Lung (tissue), 12 donors: ENCODE measurements around the gene ITGB3. TPM values are rescaled to one million over a fixed set of nuclear protein-coding genes. Genes with fewer than 3 reads are reported as not detected.
A peak's percentile ranks its signal among the peaks of the same experiment; 100 is the strongest.

Experiments
- ATAC-seq: fragments of 200-7000 bp; cut with Tn5 transposase; one replicate; pipeline ENCODE4 v1.9.1; 2020; ENCODE audit warnings: moderate number of reproducible peaks; ENCODE audit not compliant: insufficient read depth, low FRiP score
- DNase-seq, 3 donors: peaks; one replicate each; pipeline ENCODE4 v3.0.0-alpha.2; 2013 to 2017
- H3K27ac ChIP-seq, 2 donors: one replicate each; pipeline ENCODE4 v1.5.1; 2013; ENCODE audit warnings: mild to moderate bottlenecking in 2 of 2, moderate library complexity in 2 of 2, control low read depth in 1 of 2, inconsistent platforms in 1 of 2, low read depth in 1 of 2, low read length in 1 of 2
- H3K27me3 ChIP-seq, 3 donors: one replicate each; pipeline ENCODE4 v1.5.1; 2013; ENCODE audit warnings: low read length in 2 of 3; ENCODE audit not compliant: control insufficient read depth in 3 of 3, insufficient read depth in 3 of 3
- H3K36me3 ChIP-seq, 4 donors: one replicate each; pipeline ENCODE4 v1.5.1; 2013; ENCODE audit warnings: low read length in 4 of 4, mild to moderate bottlenecking in 1 of 4, moderate library complexity in 1 of 4; ENCODE audit not compliant: control insufficient read depth in 4 of 4, insufficient read depth in 4 of 4
- H3K4me1 ChIP-seq, 5 donors: one replicate each; pipeline ENCODE4 v1.5.1; 2013; ENCODE audit warnings: low read length in 5 of 5, mild to moderate bottlenecking in 2 of 5, moderate library complexity in 1 of 5; ENCODE audit not compliant: control insufficient read depth in 5 of 5, insufficient read depth in 5 of 5
- H3K4me3 ChIP-seq: one replicate; pipeline ENCODE4 v1.5.1; 2013; ENCODE audit warnings: mild to moderate bottlenecking, control low read depth, moderate library complexity
- H3K9ac ChIP-seq, 2 donors: one replicate each; pipeline ENCODE4 v1.5.1; 2013; ENCODE audit warnings: low read length in 2 of 2, control low read depth in 1 of 2; ENCODE audit not compliant: insufficient read depth in 1 of 2
- H3K9me3 ChIP-seq, 4 donors: one replicate each; pipeline ENCODE4 v1.5.1; 2013; ENCODE audit warnings: low read length in 3 of 4, mild to moderate bottlenecking in 1 of 4, moderate library complexity in 1 of 4; ENCODE audit not compliant: control insufficient read depth in 4 of 4, insufficient read depth in 3 of 4
- WGBS, 2 donors: extraction: QIAGEN DNeasy Blood & Tissue Kit; methylation state at CpG; one replicate each; pipeline ENCODE4 v1.1.7; 2013; 5-methylcytosine and 5-hydroxymethylcytosine counted together
- polyA plus RNA-seq, 2 donors: library from polyadenylated mRNA; stranded (reverse); fragments of 200-250 nt; gene quantifications; one replicate each; pipeline ENCODE4 v1.2.1, GENCODE V29; 2013
- total RNA-seq, 2 donors: library from RNA; depleted of rRNA in 1 of 2; stranded (reverse); fragments of >200 nt in 1 of 2; gene quantifications; one replicate each; pipeline ENCODE4 v1.2.1, GENCODE V29; 2014 to 2021
- TF ChIP-seq, protein P1 (sequence below): IDR thresholded peaks from 2 replicates; pipeline ENCODE4 v1.5.1; 2012; ENCODE audit warnings: mild to moderate bottlenecking; ENCODE audit errors: control extremely low read depth, extremely low read depth
- donor health status: control.
- donor health status: control.
- donor health status: Bipolar disorder and iron deficiency.
- donor health status: healthy.
- donor health status: DM: yes; HTN: yes; CAD: no.

The ITGB3 gene
- total and polyA plus RNA-seq, 4 donors: 1.3 to 15.9 (median 7.7) TPM

DNA sequence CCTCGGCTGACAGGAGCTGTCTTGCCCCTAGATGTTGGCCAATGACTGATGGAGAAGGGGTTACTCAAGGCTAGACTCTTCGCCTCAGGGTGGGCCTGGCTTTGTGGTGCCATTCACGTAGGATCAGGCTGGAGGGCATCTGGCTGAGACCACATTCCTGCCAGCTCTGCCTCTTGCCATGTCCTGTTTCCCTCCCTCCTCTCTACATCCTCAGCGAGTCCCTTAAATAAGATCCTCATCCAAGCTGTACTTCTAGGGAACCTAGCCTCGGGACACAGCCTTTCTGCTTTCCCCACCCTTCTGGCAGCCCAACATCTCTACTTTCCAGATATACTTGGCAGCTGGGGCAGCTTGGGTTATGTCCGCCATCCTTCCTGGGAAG, 42.2 kb downstream of the ITGB3 start:
- no peak for DNase-seq
- H3K27ac ChIP-seq: peak overlapping the region in 1 of 2 donors; percentile 17
- 79 to 82% methylated on average over 6 of the region's 6 CpGs for WGBS, 2 donors
- H3K4me3 ChIP-seq: no peak overlapping the region
- no peaks in the 10 kb centered on the region for H3K36me3 ChIP-seq
- H3K27me3 ChIP-seq: no peaks in the 10 kb centered on the region
- H3K9ac ChIP-seq: no peak overlapping the region
- TF ChIP-seq, protein P1, sequence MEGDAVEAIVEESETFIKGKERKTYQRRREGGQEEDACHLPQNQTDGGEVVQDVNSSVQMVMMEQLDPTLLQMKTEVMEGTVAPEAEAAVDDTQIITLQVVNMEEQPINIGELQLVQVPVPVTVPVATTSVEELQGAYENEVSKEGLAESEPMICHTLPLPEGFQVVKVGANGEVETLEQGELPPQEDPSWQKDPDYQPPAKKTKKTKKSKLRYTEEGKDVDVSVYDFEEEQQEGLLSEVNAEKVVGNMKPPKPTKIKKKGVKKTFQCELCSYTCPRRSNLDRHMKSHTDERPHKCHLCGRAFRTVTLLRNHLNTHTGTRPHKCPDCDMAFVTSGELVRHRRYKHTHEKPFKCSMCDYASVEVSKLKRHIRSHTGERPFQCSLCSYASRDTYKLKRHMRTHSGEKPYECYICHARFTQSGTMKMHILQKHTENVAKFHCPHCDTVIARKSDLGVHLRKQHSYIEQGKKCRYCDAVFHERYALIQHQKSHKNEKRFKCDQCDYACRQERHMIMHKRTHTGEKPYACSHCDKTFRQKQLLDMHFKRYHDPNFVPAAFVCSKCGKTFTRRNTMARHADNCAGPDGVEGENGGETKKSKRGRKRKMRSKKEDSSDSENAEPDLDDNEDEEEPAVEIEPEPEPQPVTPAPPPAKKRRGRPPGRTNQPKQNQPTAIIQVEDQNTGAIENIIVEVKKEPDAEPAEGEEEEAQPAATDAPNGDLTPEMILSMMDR: no peak
- no peak for ATAC-seq
- peaks cover 0 to 13% (median 0%) of the 10 kb centered on the region in 5 donors for H3K4me1 ChIP-seq
- peaks cover 0 to 2% (median 0%) of the 10 kb centered on the region in 4 donors for H3K9me3 ChIP-seq

DNA sequence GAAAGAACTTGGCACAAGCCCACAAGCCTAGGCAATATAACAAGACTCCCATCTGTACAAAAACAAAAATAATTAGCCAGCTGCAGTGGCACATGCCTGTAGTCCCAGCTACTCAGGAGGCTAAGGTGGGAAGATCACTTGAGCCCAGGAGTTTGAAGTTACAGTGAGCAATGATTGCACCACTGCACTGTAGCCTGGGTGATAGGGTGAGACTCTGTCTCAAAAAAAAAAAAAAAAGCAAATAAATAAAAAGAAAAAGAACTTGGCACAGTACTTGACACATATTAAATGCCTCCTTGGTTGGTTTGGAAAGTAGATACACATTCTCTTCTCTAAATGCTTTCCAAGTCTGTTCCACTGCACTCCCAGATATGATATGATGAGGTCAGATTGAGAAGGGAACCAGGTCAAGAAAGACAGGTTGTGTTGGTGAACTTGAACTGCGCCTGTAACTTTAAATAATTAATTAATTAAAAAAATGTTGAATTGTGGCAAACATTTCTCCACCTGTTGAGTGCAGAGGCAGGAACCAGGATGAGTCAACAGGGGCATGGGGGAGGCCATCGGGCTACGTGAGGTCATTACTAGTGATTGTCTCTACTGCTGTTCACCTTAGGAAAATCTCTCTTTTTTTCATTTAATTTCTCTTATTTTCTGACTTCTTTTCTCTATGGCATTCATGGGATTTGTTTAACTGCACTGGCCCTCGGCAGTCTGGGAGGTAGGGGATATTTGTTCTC, 44.2 kb downstream of the ITGB3 start:
- Histone ChIP-seq H3K27me3 (no peaks in the 10 kb centered on the region), H3K27ac (no peak overlapping the region), H3K36me3 (peaks cover 0 to 11% (median 5%) of the 10 kb centered on the region in 4 donors), H3K9me3 (peaks cover 0 to 4% (median 1%) of the 10 kb centered on the region in 4 donors), H3K4me3 (no peak overlapping the region), H3K4me1 (peaks cover 0 to 10% (median 0%) of the 10 kb centered on the region in 5 donors), H3K9ac (no peak overlapping the region)
- ATAC-seq (no peak), DNase-seq (no peak)
- TF ChIP-seq, protein P1: no peak
- 88 to 93% methylated on average over 4 of the region's 4 CpGs for WGBS, 2 donors

DNA sequence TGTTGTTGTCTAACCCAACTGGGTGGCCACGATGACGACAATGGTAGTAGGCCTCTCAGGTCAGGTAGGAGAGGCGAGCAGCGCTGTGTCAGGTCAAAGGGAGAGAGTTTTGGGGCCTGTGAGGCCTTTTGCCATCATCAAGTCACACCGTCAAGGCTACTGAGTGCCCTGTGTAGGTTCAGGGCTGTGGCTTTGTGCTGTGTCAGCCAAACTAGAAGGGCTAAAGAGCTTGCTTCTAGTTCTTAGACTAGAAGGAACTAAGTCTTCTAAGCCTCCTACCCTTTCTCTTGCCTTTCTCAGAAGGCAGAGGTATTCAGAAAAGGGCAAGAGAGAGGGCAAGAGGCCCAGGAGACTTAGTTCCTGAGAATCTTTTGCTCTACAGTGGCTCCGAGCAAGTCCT, 45.1 kb downstream of the ITGB3 start:
- WGBS, 2 donors: 96% methylated on average over 6 of the region's 6 CpGs
- peaks cover 0 to 4% (median 1%) of the 10 kb centered on the region in 4 donors for H3K9me3 ChIP-seq
- H3K4me1 ChIP-seq: peaks cover 0 to 10% (median 0%) of the 10 kb centered on the region in 5 donors
- no peaks in the 10 kb centered on the region for H3K27me3 ChIP-seq
- ATAC-seq: no peak
- no peak overlapping the region for H3K4me3 ChIP-seq
- no peak overlapping the region for H3K27ac ChIP-seq
- peaks cover 0 to 11% (median 7%) of the 10 kb centered on the region in 4 donors for H3K36me3 ChIP-seq
- TF ChIP-seq, protein P1: no peak
- no peak for DNase-seq
- no peak overlapping the region for H3K9ac ChIP-seq
